Stimulated activated CD8-positive, alpha-beta memory T cell treated with anti-CD3 and anti-CD28 coated beads, Interleukin-7, amount 100 ng/mL, for 4 hours (primary cell): ENCODE data around the gene CLCA2.

Experiments
- DNase-seq, 2 donors: peaks; one replicate each; pipeline ENCODE4 v3.0.0-alpha.2; 2020; ENCODE audit warnings: low read depth in 2 of 2

CLCA2 gene

GRCh38 chr1:86429122-86429725, 5.3 kb downstream of the CLCA2 start:
- no peak for DNase-seq

- DNase-seq, result no peak
Observed at GRCh38 chr1:86429835-86430234, 5.9 kb downstream of the CLCA2 start.

- DNase-seq, result no peak
Observed at GRCh38 chr1:86430376-86430775, 6.4 kb downstream of the CLCA2 start.

GRCh38 chr1:86434059-86434458, 10.1 kb downstream of the CLCA2 start:
- no peak for DNase-seq

GRCh38 chr1:86435327-86435726, 11.4 kb downstream of the CLCA2 start:
- no peak for DNase-seq

- no peak for DNase-seq
Observed at GRCh38 chr1:86436041-86436440, 12.1 kb downstream of the CLCA2 start.

- DNase-seq, result no peak
Observed at GRCh38 chr1:86441581-86441980, 17.6 kb downstream of the CLCA2 start.

- DNase-seq, result no peak
Observed at GRCh38 chr1:86441997-86442396, 18.0 kb downstream of the CLCA2 start.

GRCh38 chr1:86445919-86446318, 21.9 kb downstream of the CLCA2 start:
- DNase-seq, result no peak

GRCh38 chr1:86447198-86447790, 23.3 kb downstream of the CLCA2 start:
- DNase-seq, result no peak

GRCh38 chr1:86448670-86449069, 24.7 kb downstream of the CLCA2 start:
- no peak for DNase-seq

GRCh38 chr1:86449103-86449502, 25.1 kb downstream of the CLCA2 start:
- no peak for DNase-seq

GRCh38 chr1:86450847-86451246, 26.9 kb downstream of the CLCA2 start:
- no peak for DNase-seq

GRCh38 chr1:86453664-86454063, 29.7 kb downstream of the CLCA2 start:
- DNase-seq, result no peak

GRCh38 chr1:86455073-86455472, 31.1 kb downstream of the CLCA2 start:
- no peak for DNase-seq

- no peak for DNase-seq
Observed at GRCh38 chr1:86460998-86461397, 37.0 kb downstream of the CLCA2 start.

GRCh38 chr1:86461482-86461881, 37.5 kb downstream of the CLCA2 start:
- DNase-seq, result no peak

- no peak for DNase-seq
Observed at GRCh38 chr1:86464819-86465218, 40.8 kb downstream of the CLCA2 start.

GRCh38 chr1:86466109-86466844, 42.3 kb downstream of the CLCA2 start:
- no peak for DNase-seq

GRCh38 chr1:86466986-86467385, 43.0 kb downstream of the CLCA2 start:
- no peak for DNase-seq

GRCh38 chr1:86468501-86468977, 44.6 kb downstream of the CLCA2 start, which contains the start of gene CLCA1:
CLCA1 (plus strand) TSS chr1:86468927; CDS start chr1:86468972, 45 bp downstream.
- no peak for DNase-seq

- DNase-seq, result no peak
Observed at GRCh38 chr1:86470859-86471258, 46.9 kb downstream of the CLCA2 start.

GRCh38 chr1:86471291-86471690, 47.3 kb downstream of the CLCA2 start:
- no peak for DNase-seq
